Measurements from ENCODE around the gene SLCO4A1.

GRCh38 chr20:62636446-62636845 is 5.9 kb upstream of the SLCO4A1 start:
- no peak for TF ChIP-seq EZH2phosphoT487 (IDR thresholded peaks at IDR 0.05; ENCODE audit: insufficient read depth, low read depth)
- no peak for TF ChIP-seq EZH2 (IDR thresholded peaks at IDR 0.05; ENCODE audit: insufficient read depth, poor library complexity, severe bottlenecking)

Measured in GM23248 (cell line).